ENCODE measurements around the gene DPP6. TPM values are rescaled to one million over a fixed set of nuclear protein-coding genes. Genes with fewer than 3 reads are reported as not detected.

The DPP6 gene
- total and polyA plus RNA-seq, 2 experiments from 2014 or later: not detected

DNA sequence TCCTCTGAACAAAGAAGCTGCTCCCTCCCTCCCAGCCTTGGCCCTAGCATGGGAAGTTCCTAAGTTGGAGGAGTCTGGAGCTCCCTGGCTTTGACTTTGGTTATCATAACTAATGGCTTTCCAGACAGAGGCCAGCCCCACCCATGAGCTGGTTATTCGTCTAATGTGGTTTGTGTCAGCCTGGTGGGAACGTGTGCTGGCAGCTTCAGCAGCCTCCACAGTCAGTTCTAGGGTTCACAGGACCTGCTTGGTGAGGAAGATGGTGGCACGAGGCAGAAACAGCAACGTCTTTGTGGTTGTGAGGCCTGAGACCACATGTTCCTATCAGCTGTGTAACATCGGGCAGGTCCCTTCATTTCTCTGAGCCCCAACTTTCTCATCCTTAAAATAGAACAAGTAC lies 847.7 kb downstream of the DPP6 start:
- ATAC-seq (no peak), DNase-seq (ENCODE audit: low spot score) (no peak)
- no peak overlapping the region for H3K27ac Mint-ChIP-seq
- no peak overlapping the region for H3K4me3 Mint-ChIP-seq
- Histone ChIP-seq H3K9me2 (ENCODE audit: insufficient read depth) (no peaks in the 10 kb centered on the region), H3K4me3 (no peak overlapping the region), H3K4me2 (no peak overlapping the region), H3K79me2 (replicated peaks; ENCODE audit: insufficient read depth) (no peaks in the 10 kb centered on the region), H3K27me3 (ENCODE audit: insufficient read depth) (no peaks in the 10 kb centered on the region), H3F3A (replicated peaks; ENCODE audit: low read depth) (no peaks in the 10 kb centered on the region), H3K27ac (ENCODE audit: low read depth) (no peak overlapping the region), H3K36me3 (ENCODE audit: insufficient read depth) (no peaks in the 10 kb centered on the region; the same call in 1 of the 2 replicates), H2AFZ (no peak overlapping the region), H4K20me1 (replicated peaks; ENCODE audit: insufficient read depth) (no peaks in the 10 kb centered on the region), H3K4me1 (ENCODE audit: insufficient read depth) (no peaks in the 10 kb centered on the region)
- no peaks in the 10 kb centered on the region for H3K4me1 Mint-ChIP-seq
- peaks cover 6% of the 10 kb centered on the region; the same call in 1 of the 3 replicates for H3K9me3 Mint-ChIP-seq
- H3K27me3 Mint-ChIP-seq (ENCODE audit: insufficient read depth, low read depth, poor library complexity): peaks cover 2% of the 10 kb centered on the region
- TF ChIP-seq CTCF (conservative IDR thresholded peaks at IDR 0.05; ENCODE audit: low read depth in 2 of 2): no peak
- TF ChIP-seq EZH2 (IDR thresholded peaks at IDR 0.05; ENCODE audit: low read depth, unreplicated experiment): no peak
- TF ChIP-seq JUNB (IDR thresholded peaks at IDR 0.05; ENCODE audit: unreplicated experiment): no peak
- no peak for TF ChIP-seq REST (IDR thresholded peaks at IDR 0.05; ENCODE audit: unreplicated experiment)
- TF ChIP-seq ZNF114 (CRISPR knock-in tag; IDR thresholded peaks at IDR 0.05): no peak
- no peaks in the 10 kb centered on the region; the same call in 2 of the 3 replicates for H3K36me3 Mint-ChIP-seq (ENCODE audit: low read depth)

GRCh38 chr7:154902600-154903082 lies 850.4 kb downstream of the DPP6 start:
- Histone ChIP-seq H3K79me2 (replicated peaks; ENCODE audit: insufficient read depth) (no peaks in the 10 kb centered on the region), H3K36me3 (ENCODE audit: insufficient read depth) (no peaks in the 10 kb centered on the region; the same call in 1 of the 2 replicates), H3K9me2 (ENCODE audit: insufficient read depth) (no peaks in the 10 kb centered on the region), H3K27ac (ENCODE audit: low read depth) (no peak overlapping the region), H3K4me1 (ENCODE audit: insufficient read depth) (no peaks in the 10 kb centered on the region), H3F3A (replicated peaks; ENCODE audit: low read depth) (no peaks in the 10 kb centered on the region), H3K27me3 (ENCODE audit: insufficient read depth) (no peaks in the 10 kb centered on the region), H3K4me3 (no peak overlapping the region), H3K4me2 (no peak overlapping the region), H2AFZ (no peak overlapping the region), H4K20me1 (replicated peaks; ENCODE audit: insufficient read depth) (no peaks in the 10 kb centered on the region)
- ATAC-seq: no peak
- Mint-ChIP-seq H3K4me3 (no peak overlapping the region), H3K36me3 (ENCODE audit: low read depth) (peaks cover 3% of the 10 kb centered on the region; the same call in 2 of the 3 replicates), H3K27ac (no peak overlapping the region), H3K4me1 (no peaks in the 10 kb centered on the region), H3K9me3 (peaks cover 28% of the 10 kb centered on the region), H3K27me3 (ENCODE audit: insufficient read depth, low read depth, poor library complexity) (no peaks in the 10 kb centered on the region)
- no peak for DNase-seq (ENCODE audit: low spot score)
- TF ChIP-seq JUNB (IDR thresholded peaks at IDR 0.05; ENCODE audit: unreplicated experiment) (no peak), REST (IDR thresholded peaks at IDR 0.05; ENCODE audit: unreplicated experiment) (no peak), NANOG (IDR thresholded peaks at IDR 0.05; ENCODE audit: borderline replicate concordance) (no peak), CREB1 (CRISPR knock-in tag; IDR thresholded peaks at IDR 0.05; ENCODE audit: low read depth) (no peak), CTCF (conservative IDR thresholded peaks at IDR 0.05; ENCODE audit: low read depth in 2 of 2) (no peak), ZNF331 (CRISPR knock-in tag; IDR thresholded peaks at IDR 0.05; ENCODE audit: low read depth) (no peak), EZH2phosphoT487 (IDR thresholded peaks at IDR 0.05; ENCODE audit: unreplicated experiment) (no peak)
- TF ChIP-seq, protein P1, sequence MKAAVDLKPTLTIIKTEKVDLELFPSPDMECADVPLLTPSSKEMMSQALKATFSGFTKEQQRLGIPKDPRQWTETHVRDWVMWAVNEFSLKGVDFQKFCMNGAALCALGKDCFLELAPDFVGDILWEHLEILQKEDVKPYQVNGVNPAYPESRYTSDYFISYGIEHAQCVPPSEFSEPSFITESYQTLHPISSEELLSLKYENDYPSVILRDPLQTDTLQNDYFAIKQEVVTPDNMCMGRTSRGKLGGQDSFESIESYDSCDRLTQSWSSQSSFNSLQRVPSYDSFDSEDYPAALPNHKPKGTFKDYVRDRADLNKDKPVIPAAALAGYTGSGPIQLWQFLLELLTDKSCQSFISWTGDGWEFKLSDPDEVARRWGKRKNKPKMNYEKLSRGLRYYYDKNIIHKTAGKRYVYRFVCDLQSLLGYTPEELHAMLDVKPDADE (IDR thresholded peaks at IDR 0.05): no peak
